WERI-Rb-1 (cell line): Measurements from ENCODE around the gene STAT4.

ENCODE experiments used
- DNase-seq: peaks from one replicate; pipeline ENCODE4 v3.0.0-alpha.2; 2020
- H3K27ac ChIP-seq: fragments of 250-450 bp; sonication (Bioruptor Pico); 2 replicates; pipeline ENCODE4 v1.5.1; 2020; ENCODE audit warnings: mild to moderate bottlenecking, moderate library complexity
- H3K27me3 ChIP-seq: fragments of 250-450 bp; sonication (Bioruptor Pico); 2 replicates; pipeline ENCODE4 v1.5.1; 2021; ENCODE audit warnings: mild to moderate bottlenecking, low read depth, moderate library complexity; ENCODE audit not compliant: insufficient read depth, severe bottlenecking
- H3K36me3 ChIP-seq: fragments of 250-450 bp; sonication (Bioruptor Pico); 2 replicates; pipeline ENCODE4 v1.5.1; 2020; ENCODE audit warnings: mild to moderate bottlenecking, moderate library complexity
- H3K4me3 ChIP-seq: 2 replicates; pipeline ENCODE4 v1.5.1; 2011; ENCODE audit warnings: low read depth, mild to moderate bottlenecking, control low read depth, low read length
- H3K9me3 ChIP-seq: fragments of 250-450 bp; sonication (Bioruptor Pico); 2 replicates; pipeline ENCODE4 v1.5.1; 2021; ENCODE audit warnings: mild to moderate bottlenecking, moderate library complexity; ENCODE audit not compliant: severe bottlenecking
- CTCF ChIP-seq: IDR thresholded peaks from 2 replicates; pipeline ENCODE4 v1.5.1; 2011; ENCODE audit warnings: low read depth, mild to moderate bottlenecking, control low read depth, inconsistent platforms, low read length

STAT4 gene

DNA sequence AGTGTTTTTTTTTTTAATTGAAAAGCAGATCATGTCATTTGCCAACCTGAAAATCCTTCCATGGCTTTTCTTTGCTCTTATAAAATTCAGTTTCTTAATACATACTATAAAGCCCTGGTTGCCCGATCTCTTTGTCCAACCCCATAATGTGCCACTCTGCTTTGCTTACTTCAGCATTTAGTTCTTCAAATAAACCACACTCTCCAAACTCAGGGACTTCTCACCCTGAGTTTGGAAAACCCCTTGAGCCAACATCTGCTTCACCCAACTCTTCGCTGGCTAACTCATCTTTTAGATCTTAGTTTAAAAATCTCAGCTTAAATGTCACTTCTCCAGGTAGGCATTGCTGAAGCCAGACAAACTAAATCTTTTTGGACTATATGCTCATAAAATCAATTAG lies 135.6 kb downstream of the STAT4 start:
- Histone ChIP-seq H3K9me3 (no peaks in the 10 kb centered on the region), H3K27me3 (no peaks in the 10 kb centered on the region), H3K4me3 (no peak overlapping the region), H3K36me3 (no peaks in the 10 kb centered on the region; the same call in 1 of the 2 replicates), H3K27ac (no peak overlapping the region)
- no peak for DNase-seq
- TF ChIP-seq CTCF: no peak

- H3K27ac ChIP-seq: peak overlapping the region; percentile 87
Observed at GRCh38 chr2:191014653-191015020, 136.2 kb downstream of the STAT4 start.

DNA sequence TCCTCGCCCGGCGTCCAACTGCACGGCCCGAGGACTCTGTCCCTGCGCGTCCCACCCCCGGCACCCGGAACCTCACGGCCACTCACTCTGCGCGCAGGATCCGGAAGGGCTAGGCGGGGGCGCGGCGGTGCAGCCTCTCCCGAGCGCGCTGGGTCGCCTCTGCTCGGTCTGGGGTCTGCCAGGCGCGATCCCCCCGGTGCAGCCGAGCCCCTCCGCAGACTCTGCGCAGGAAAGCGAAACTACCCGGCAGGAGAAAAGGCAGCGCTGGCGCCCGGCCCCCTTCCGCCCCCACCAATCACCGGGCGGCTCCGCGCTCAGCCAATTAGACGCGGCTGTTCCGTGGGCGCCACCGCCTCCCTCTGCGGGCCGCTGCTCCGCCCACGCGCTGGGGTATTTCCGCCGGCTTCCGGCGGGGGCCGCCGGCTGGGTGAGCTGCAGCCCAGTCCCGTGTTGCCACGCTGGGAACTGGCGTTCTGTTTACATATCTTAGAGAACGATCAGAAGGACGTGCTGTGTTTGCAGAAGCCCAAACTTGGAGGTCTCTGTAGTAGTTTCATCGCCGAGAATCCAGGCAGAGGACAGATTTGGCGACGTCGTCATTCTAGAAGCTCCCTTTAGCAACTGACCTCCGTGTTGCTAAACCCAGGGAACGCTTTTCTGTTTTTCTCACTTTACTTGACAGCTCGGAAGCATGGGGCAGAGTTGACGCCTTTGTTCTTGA lies 136.7 kb downstream of the STAT4 start, which contains the start of gene STAT1:
Gene STAT1, minus strand, starts transcription at position 240 of the 721 bp plus-strand sequence. CDS start 4,168 bp downstream, outside the sequence.
- Histone ChIP-seq H3K27ac (peak within 1 kb of the TSS; percentile 87), H3K36me3 (peaks cover 6% of the 10 kb centered on the region)
- DNase-seq: peak; percentile 89

More at GRCh38 chr2:191014653-191015020, 136.2 kb downstream of the STAT4 start:
- H3K27me3 ChIP-seq: no peaks in the 10 kb centered on the region
- no peak for TF ChIP-seq CTCF
- H3K36me3 ChIP-seq: peaks cover 5% of the 10 kb centered on the region
- H3K4me3 ChIP-seq: peak overlapping the region; percentile 91
- no peaks in the 10 kb centered on the region for H3K9me3 ChIP-seq
- DNase-seq: no peak

DNA sequence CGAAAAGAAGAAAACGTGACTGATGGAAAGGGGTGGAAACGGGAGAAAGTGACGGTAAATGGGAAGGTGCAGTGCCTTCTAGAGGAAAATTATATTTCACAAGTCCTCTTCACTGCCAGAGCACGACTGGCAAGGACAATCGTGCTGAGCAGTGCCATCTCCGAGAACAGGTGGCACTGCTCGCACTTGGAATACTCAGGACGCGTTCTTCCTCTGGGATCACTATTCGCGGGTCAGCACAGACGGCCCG lies 137.2 kb downstream of the STAT4 start:
- DNase-seq: no peak
- Histone ChIP-seq H3K36me3 (peaks cover 10% of the 10 kb centered on the region), H3K27ac (peak overlapping the region; percentile 87), H3K9me3 (no peaks in the 10 kb centered on the region), H3K4me3 (peak overlapping the region; percentile 91), H3K27me3 (no peaks in the 10 kb centered on the region)
- no peak for TF ChIP-seq CTCF

More for the DNA sequence above, 136.7 kb downstream of the STAT4 start, which contains the start of gene STAT1:
- peak within 1 kb of the TSS; percentile 91 for H3K4me3 ChIP-seq
- no peaks in the 10 kb centered on the region for H3K9me3 ChIP-seq
- TF ChIP-seq CTCF: no peak
- H3K27me3 ChIP-seq: no peaks in the 10 kb centered on the region

- no peak overlapping the region for H3K27ac ChIP-seq
- TF ChIP-seq CTCF: no peak
- no peak for DNase-seq
- no peaks in the 10 kb centered on the region for H3K27me3 ChIP-seq
- H3K9me3 ChIP-seq: no peaks in the 10 kb centered on the region
- peak overlapping the region; percentile 91 for H3K4me3 ChIP-seq
- peaks cover 15% of the 10 kb centered on the region for H3K36me3 ChIP-seq
Observed at GRCh38 chr2:191012845-191013681, 137.7 kb downstream of the STAT4 start.
